H1 (cell line): ENCODE measurements around the gene GEN1. TPM values are rescaled to one million over a fixed set of nuclear protein-coding genes. Genes with fewer than 3 reads are reported as not detected.

ENCODE experiments used
- CTCF ChIA-PET: fragments of 300-600 bp; sonication (Branson Sonifier 250); formaldehyde crosslinking; loops from one replicate; lab custom pipeline; 2021; ENCODE audit not compliant: partially characterized antibody; lab: Charles Lee
- POLR2A ChIA-PET: fragments of 300-600 bp; sonication (Branson Sonifier 250); formaldehyde crosslinking; loops from one replicate; lab custom pipeline; 2021; ENCODE audit warnings: inconsistent platforms; ENCODE audit not compliant: partially characterized antibody; lab: Charles Lee
- DNase-seq, 2 experiments: peaks; one replicate each; pipeline versions ENCODE4 v3.0.0 to v3.0.0-alpha.2; 2010 to 2022; ENCODE audit warnings: low spot score in 2 of 2, low read depth in 1 of 2, mixed read lengths in 1 of 2
- FAIRE-seq: peaks from 2 replicates; lab custom pipeline; 2011; peaks lifted over from hg19 to GRCh38; lab: Jason Lieb, UNC
- H2AFZ ChIP-seq: 2 replicates; pipeline ENCODE4 v1.8.1; 2012; ENCODE audit warnings: low read length, inconsistent platforms
- H2AK5ac ChIP-seq: 2 replicates; pipeline ENCODE4 v1.6.1; 2013; ENCODE audit warnings: low read depth, low read length
- H2BK120ac ChIP-seq: replicated peaks from 2 replicates; pipeline ENCODE3; 2013; ENCODE audit warnings: low read depth, low read length, inconsistent platforms
- H2BK12ac ChIP-seq: 2 replicates; pipeline ENCODE4 v1.6.1; 2013; ENCODE audit warnings: low read depth, low read length
- H2BK15ac ChIP-seq: 2 replicates; pipeline ENCODE4 v1.6.1; 2013; ENCODE audit warnings: low read length
- H2BK20ac ChIP-seq: 2 replicates; pipeline ENCODE4 v1.6.1; 2013; ENCODE audit warnings: low read length
- H2BK5ac ChIP-seq: 2 replicates; pipeline ENCODE4 v1.6.1; 2013; ENCODE audit warnings: low read depth, low read length
- H3K14ac ChIP-seq: 2 replicates; pipeline ENCODE4 v1.6.1; 2013; ENCODE audit warnings: inconsistent platforms; ENCODE audit not compliant: insufficient read length
- H3K18ac ChIP-seq: 2 replicates; pipeline ENCODE4 v1.6.1; 2013; ENCODE audit warnings: low read length; ENCODE audit errors: extremely low read depth
- H3K23ac ChIP-seq: 2 replicates; pipeline ENCODE4 v1.6.1; 2013; ENCODE audit warnings: inconsistent platforms; ENCODE audit not compliant: insufficient read length
- H3K23me2 ChIP-seq: 2 replicates; pipeline ENCODE4 v1.6.1; 2013; ENCODE audit warnings: low read depth, low read length
- H3K27ac ChIP-seq: 2 replicates; pipeline ENCODE4 v1.6.1; 2011; ENCODE audit warnings: low read depth, low read length, inconsistent platforms
- H3K27me3 ChIP-seq, 4 experiments: replicated peaks in 1 of 4; 1 replicate in 1 of 4; 2 replicates in 3 of 4; pipeline versions ENCODE4 v1.6.1 to v1.8.1; 2011 to 2013; ENCODE audit warnings: low read length in 3 of 4, mild to moderate bottlenecking in 3 of 4, inconsistent platforms in 2 of 4, mixed read lengths in 2 of 4, moderate library complexity in 1 of 4; ENCODE audit not compliant: control insufficient read depth in 3 of 4, insufficient read depth in 3 of 4; ENCODE audit errors: extremely low read depth in 1 of 4
- H3K36me3 ChIP-seq, 4 experiments: 2 replicates each; pipeline versions ENCODE4 v1.6.1 to v1.8.1; 2011 to 2013; ENCODE audit warnings: mild to moderate bottlenecking in 4 of 4, low read length in 3 of 4, moderate library complexity in 2 of 4, control low read depth in 1 of 4, inconsistent platforms in 1 of 4; ENCODE audit not compliant: insufficient read depth in 4 of 4, control insufficient read depth in 2 of 4
- H3K4ac ChIP-seq: replicated peaks from 2 replicates; pipeline ENCODE3; 2013; ENCODE audit warnings: low read length, low read depth, mixed read lengths, inconsistent platforms; ENCODE audit not compliant: insufficient read length
- H3K4me1 ChIP-seq, 4 experiments: replicated peaks in 1 of 4; 1 replicate in 1 of 4; 2 replicates in 3 of 4; pipeline versions ENCODE4 v1.6.1 to v1.8.1; 2011 to 2013; ENCODE audit warnings: low read length in 3 of 4, inconsistent platforms in 2 of 4, mixed read lengths in 1 of 4; ENCODE audit not compliant: insufficient read depth in 4 of 4, control insufficient read depth in 3 of 4
- H3K4me2 ChIP-seq, 2 experiments: 2 replicates each; pipeline versions ENCODE4 v1.6.1 to v1.8.1; 2011 to 2013; ENCODE audit warnings: low read depth in 2 of 2, low read length in 2 of 2, control low read depth in 1 of 2, inconsistent platforms in 1 of 2, mild to moderate bottlenecking in 1 of 2; ENCODE audit not compliant: insufficient read depth in 1 of 2
- H3K4me3 ChIP-seq, 4 experiments: fragments of 200-600, 300-600 bp in 1 of 4; sonication (generic), shearing (Covaris generic), sonication (Bioruptor Twin) in 1 of 4; 2 replicates each; pipeline versions ENCODE4 v1.5.1 to v1.8.1; 2011 to 2016; ENCODE audit warnings: low read length in 4 of 4, low read depth in 3 of 4, control low read depth in 2 of 4, inconsistent platforms in 2 of 4, mild to moderate bottlenecking in 2 of 4, mixed read lengths in 1 of 4, moderate library complexity in 1 of 4; ENCODE audit not compliant: insufficient read depth in 2 of 4; ENCODE audit errors: extremely low read depth in 1 of 4
- H3K56ac ChIP-seq: replicated peaks from 2 replicates; pipeline ENCODE3; 2013; ENCODE audit warnings: low read depth, mild to moderate bottlenecking, mixed read lengths, low read length, inconsistent platforms; ENCODE audit not compliant: insufficient read length
- H3K79me1 ChIP-seq: 2 replicates; pipeline ENCODE4 v1.6.1; 2013; ENCODE audit warnings: low read depth, low read length, control low read depth
- H3K79me2 ChIP-seq, 2 experiments: 2 replicates each; pipeline versions ENCODE4 v1.6.1 to v1.8.1; 2012 to 2013; ENCODE audit warnings: low read length in 2 of 2, mild to moderate bottlenecking in 2 of 2, inconsistent platforms in 1 of 2; ENCODE audit not compliant: insufficient read depth in 2 of 2, control insufficient read depth in 1 of 2
- H3K9ac ChIP-seq, 4 experiments: replicated peaks in 1 of 4; 1 replicate in 1 of 4; 2 replicates in 3 of 4; pipeline versions ENCODE4 v1.6.1 to v1.8.1; 2011 to 2013; ENCODE audit warnings: low read depth in 3 of 4, low read length in 3 of 4, control low read depth in 2 of 4, mild to moderate bottlenecking in 2 of 4, moderate library complexity in 2 of 4, inconsistent platforms in 1 of 4; ENCODE audit errors: extremely low read depth in 1 of 4
- H3K9me3 ChIP-seq, 2 experiments: 2 replicates each; pipeline versions ENCODE4 v1.6.1 to v1.8.1; 2012 to 2013; ENCODE audit warnings: mild to moderate bottlenecking in 2 of 2, moderate library complexity in 2 of 2, control low read depth in 1 of 2, inconsistent platforms in 1 of 2, low read depth in 1 of 2, low read length in 1 of 2, mixed read lengths in 1 of 2; ENCODE audit not compliant: insufficient read depth in 2 of 2
- H4K20me1 ChIP-seq, 2 experiments: replicated peaks in 1 of 2; 2 replicates each; pipeline versions ENCODE3 to v1.8.1; 2011 to 2013; ENCODE audit warnings: inconsistent platforms in 2 of 2, low read length in 2 of 2, mild to moderate bottlenecking in 1 of 2; ENCODE audit not compliant: insufficient read depth in 2 of 2, control insufficient read depth in 1 of 2
- H4K5ac ChIP-seq: 2 replicates; pipeline ENCODE4 v1.6.1; 2013; ENCODE audit warnings: low read length, low read depth, mixed read lengths, inconsistent platforms; ENCODE audit not compliant: insufficient read length
- H4K8ac ChIP-seq: 2 replicates; pipeline ENCODE4 v1.8.0; 2013; ENCODE audit warnings: mild to moderate bottlenecking, moderate library complexity, low read length, inconsistent platforms; ENCODE audit not compliant: insufficient read depth; ENCODE audit errors: extremely low read depth
- H4K91ac ChIP-seq: replicated peaks from 2 replicates; pipeline ENCODE3; 2013; ENCODE audit warnings: low read length, mixed read lengths, inconsistent platforms; ENCODE audit not compliant: insufficient read length
- ASH2L ChIP-seq: fragments of 200-600, 300-600 bp; sonication (generic); IDR thresholded peaks from one replicate; pipeline ENCODE4 v1.7.1; 2017; ENCODE audit warnings: low read length
- CBX8 ChIP-seq: fragments of 300-800, 300-1000 bp; sonication (generic); IDR thresholded peaks from 2 replicates; pipeline ENCODE4 v1.7.1; 2016; ENCODE audit warnings: low read depth, low read length, borderline replicate concordance
- SIN3A ChIP-seq, 2 experiments: IDR thresholded peaks in 1 of 2; conservative IDR thresholded peaks in 1 of 2; 2 replicates each; pipeline ENCODE4 v1.6.1; 2011 to 2012; ENCODE audit warnings: low read length in 2 of 2, improper control_type of control experiment in 1 of 2, low read depth in 1 of 2, mild to moderate bottlenecking in 1 of 2
- WGBS, 2 experiments: shearing (Covaris generic) in 1 of 2; methylation state at CpG; one replicate each; pipeline versions ENCODE4 v1.1.6 to v1.1.7; 2013 to 2015; ENCODE audit warnings: low lambda C conversion rate in 2 of 2, mixed read lengths in 2 of 2, inconsistent platforms in 1 of 2, low coverage in 1 of 2, missing lambda C conversion rate in 1 of 2; ENCODE audit not compliant: insufficient replicate concordance in 2 of 2, insufficient coverage in 1 of 2, insufficient read length in 1 of 2; ENCODE audit errors: extremely low coverage in 1 of 2, missing lambda C conversion rate in 1 of 2; 5-methylcytosine and 5-hydroxymethylcytosine counted together
- polyA plus RNA-seq, 7 experiments: library from polyadenylated mRNA; depleted of rRNA in 3 of 7; stranded (reverse) in 5 of 7; unstranded in 2 of 7; fragments of >200 nt in 5 of 7; fragments of 200-250 nt in 2 of 7; gene quantifications; 1 replicate in 5 of 7; 2 replicates in 1 of 7; 4 replicates in 1 of 7; pipeline versions ENCODE4 v1.2.1 to v1.2.3, GENCODE V29; 2011 to 2013; ENCODE audit warnings: missing spikeins in 2 of 7, mixed read lengths in 2 of 7
- total RNA-seq: library from RNA; stranded (reverse); fragmentation: NEBNext Ultra II Directional; extraction: Animal tissue kit (Norgen Biotek cat#: 25700); gene quantifications from 2 replicates; pipeline ENCODE4 v1.2.1, GENCODE V29; 2021

Gene GEN1
- total and polyA plus RNA-seq, 2 of the 8 experiments (the other 6 are each of a cell fraction or from before 2014, with no cell fraction given): 6.9 to 19.2 TPM

GRCh38 chr2:17772532-17772931, 18.6 kb downstream of the GEN1 start:
- no peaks in the 10 kb centered on the region for H3K79me2 ChIP-seq
- H3K4ac ChIP-seq: no peak overlapping the region
- H2BK15ac ChIP-seq: no peak overlapping the region
- no peaks in the 10 kb centered on the region for H3K9me3 ChIP-seq
- no peaks in the 10 kb centered on the region for H3K79me1 ChIP-seq
- H3K56ac ChIP-seq: no peak overlapping the region
- no peak for FAIRE-seq
- H3K18ac ChIP-seq: no peak overlapping the region
- H4K5ac ChIP-seq: no peak overlapping the region
- H2BK12ac ChIP-seq: no peak overlapping the region
- CTCF ChIA-PET: interaction anchor here (1.0 to 1.6 kb wide), 2 partner anchors 53 to 59 kb away, joined by 3 to 4 read pairs; no protein-coding TSS in a partner anchor
- H2BK5ac ChIP-seq: no peak overlapping the region
- TF ChIP-seq SIN3A (conservative IDR thresholded peaks at IDR 0.05 in 1 of 2, IDR thresholded peaks at IDR 0.05 in 1 of 2; ENCODE audit: low read depth in 1 of 2, low read length in 2 of 2) (no peak), ASH2L (no peak), CBX8 (no peak)
- TF ChIP-seq, all 59 proteins: peak for 0
- Histone ChIP-seq H3K4me1 (no peaks in the 10 kb centered on the region), H4K20me1 (no peaks in the 10 kb centered on the region), H3K36me3 (peaks cover 5 to 54% (median 16%) of the 10 kb centered on the region in 4 experiments; a peak in 4 of 8 replicates), H4K8ac (no peak overlapping the region), H3K27me3 (no peaks in the 10 kb centered on the region), H2AK5ac (no peak overlapping the region), H4K91ac (no peak overlapping the region), H3K14ac (no peak overlapping the region), H3K23me2 (no peaks in the 10 kb centered on the region), H2AFZ (no peak overlapping the region), H2BK120ac (no peak overlapping the region), H3K4me3 (no peak overlapping the region), H2BK20ac (no peak overlapping the region), H3K27ac (no peak overlapping the region), H3K23ac (no peak overlapping the region), H3K4me2 (no peak overlapping the region), H3K9ac (no peak overlapping the region)
- WGBS, 2 experiments: 94% methylated on average over 2 of the region's 2 CpGs; no CpG with 5 or more reads in 1 of the 2 experiments
- POLR2A ChIA-PET: no interaction called here
- DNase-seq: no peak
